DMS79 treated with DMSO at 0.1 percent for 48 hours (cell line): ENCODE data around the gene FANCD2.
"Not testable (repeated sequence)": the region's sequence is repeated elsewhere in the genome, so short reads cannot be mapped to it uniquely, and the experiment has no call there.

ENCODE experiments used
- DNase-seq: peaks from one replicate; lab custom pipeline; 2025; lab: John Stamatoyannopoulos, UW

The FANCD2 gene

GRCh38 chr3:10026084-10026890, at the start of gene FANCD2:
FANCD2 (plus strand) TSS chr3:10026437; CDS start chr3:10028658, 2,221 bp downstream.
- peak; percentile 48 for DNase-seq

- no peak for DNase-seq
These were observed 49.2 kb upstream of the FANCD2 start for GRCh38 chr3:9976721-9977709.

GRCh38 chr3:9978710-9979305, 47.4 kb upstream of the FANCD2 start:
- no peak for DNase-seq

- DNase-seq, result no peak
These were observed 46.0 kb upstream of the FANCD2 start for GRCh38 chr3:9980251-9980650.

- DNase-seq, result no peak
These were observed 40.0 kb upstream of the FANCD2 start for GRCh38 chr3:9986230-9986725.

GRCh38 chr3:9994086-9994844, 32.0 kb upstream of the FANCD2 start:
- DNase-seq, result no peak

GRCh38 chr3:10000686-10001085, 25.6 kb upstream of the FANCD2 start:
- DNase-seq, result no peak

- DNase-seq, result no peak
These were observed 23.3 kb upstream of the FANCD2 start for GRCh38 chr3:10002951-10003350.

GRCh38 chr3:10004506-10004905, 21.7 kb upstream of the FANCD2 start:
- no peak for DNase-seq

GRCh38 chr3:10004960-10005564, 21.2 kb upstream of the FANCD2 start:
- no peak for DNase-seq

- DNase-seq, result no peak
These were observed 20.0 kb upstream of the FANCD2 start for GRCh38 chr3:10006048-10006761.

GRCh38 chr3:10006762-10007090, 19.5 kb upstream of the FANCD2 start:
- no peak for DNase-seq

- DNase-seq, result no peak
These were observed 19.0 kb upstream of the FANCD2 start for GRCh38 chr3:10007126-10007782.

GRCh38 chr3:10008216-10008587, 18.0 kb upstream of the FANCD2 start:
- DNase-seq, result not testable (repeated sequence)

- DNase-seq, result peak; percentile 32
These were observed 17.5 kb upstream of the FANCD2 start for GRCh38 chr3:10008588-10009344.

GRCh38 chr3:10010421-10010877, 15.8 kb upstream of the FANCD2 start:
- no peak for DNase-seq

GRCh38 chr3:10010878-10011465, 15.3 kb upstream of the FANCD2 start:
- DNase-seq, result peak; percentile 64

- no peak for DNase-seq
These were observed 14.6 kb upstream of the FANCD2 start for GRCh38 chr3:10011631-10012030.

GRCh38 chr3:10012106-10012505, 14.1 kb upstream of the FANCD2 start:
- DNase-seq, result no peak
